GM18520 (cell line): ENCODE results near the gene ITGAE.
"Not testable (repeated sequence)": the region's sequence is repeated elsewhere in the genome, so short reads cannot be mapped to it uniquely, and the experiment has no call there.

Experiments
- ATAC-seq: cut with Tn5 transposase; IDR thresholded peaks from one replicate; pipeline ENCODE4 v1.9.1; 2021; ENCODE audit not compliant: unreplicated experiment

ITGAE gene

DNA sequence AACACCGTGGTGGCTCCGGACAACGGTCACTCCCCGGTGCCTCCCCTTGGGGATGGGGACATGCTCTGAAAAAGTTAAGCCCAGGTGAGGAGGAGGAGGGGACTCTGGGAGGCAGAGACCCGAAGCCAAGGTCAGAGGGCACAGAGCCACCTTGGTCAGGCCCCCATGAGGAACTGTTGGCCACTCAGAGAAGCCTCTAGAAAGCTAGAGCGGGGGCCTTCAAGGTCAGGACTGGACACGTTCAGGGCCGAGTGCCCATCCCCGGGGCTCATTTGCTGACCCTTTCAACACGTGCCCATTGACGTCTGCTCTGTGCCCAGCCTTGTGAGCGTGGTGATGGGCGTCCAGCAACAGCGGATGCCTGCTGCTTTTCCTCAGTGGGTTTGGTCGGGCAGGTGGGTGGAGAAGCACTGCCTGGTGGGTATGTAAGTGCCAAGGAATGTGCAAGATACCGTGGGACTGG, 39.0 kb downstream of the ITGAE start:
- ATAC-seq = no peak

- no peak for ATAC-seq
Observed at GRCh38 chr17:3761036-3761917, 39.7 kb downstream of the ITGAE start.

- no peak for ATAC-seq
Observed at GRCh38 chr17:3759597-3760216, 41.3 kb downstream of the ITGAE start.

- ATAC-seq = no peak
Observed at GRCh38 chr17:3755335-3756030, 45.5 kb downstream of the ITGAE start.

- ATAC-seq = no peak
Observed at GRCh38 chr17:3754458-3755334, 46.3 kb downstream of the ITGAE start.

- no peak for ATAC-seq
Observed at GRCh38 chr17:3754066-3754457, 46.9 kb downstream of the ITGAE start.

- ATAC-seq = no peak
Observed at GRCh38 chr17:3753624-3754023, 47.4 kb downstream of the ITGAE start.

DNA sequence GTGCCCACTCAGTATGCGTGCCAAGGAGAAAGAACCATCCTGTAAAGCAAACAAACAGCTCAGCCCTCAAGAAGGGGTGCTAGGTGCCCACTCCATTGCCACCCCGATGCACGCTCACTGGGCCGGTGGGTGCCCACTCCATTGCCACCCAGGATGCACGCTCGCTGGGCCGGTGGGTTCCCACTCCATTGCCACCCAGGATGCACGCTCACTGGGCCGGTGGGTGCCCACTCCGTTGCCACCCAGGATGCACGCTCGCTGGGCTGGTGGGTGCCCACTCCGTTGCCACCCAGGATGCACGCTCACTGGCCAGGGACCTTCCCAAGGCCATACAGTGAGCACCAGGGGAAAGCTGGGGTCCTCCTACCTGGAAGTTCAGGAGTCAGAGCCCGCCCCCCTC, 49.2 kb downstream of the ITGAE start:
- ATAC-seq = no peak

DNA sequence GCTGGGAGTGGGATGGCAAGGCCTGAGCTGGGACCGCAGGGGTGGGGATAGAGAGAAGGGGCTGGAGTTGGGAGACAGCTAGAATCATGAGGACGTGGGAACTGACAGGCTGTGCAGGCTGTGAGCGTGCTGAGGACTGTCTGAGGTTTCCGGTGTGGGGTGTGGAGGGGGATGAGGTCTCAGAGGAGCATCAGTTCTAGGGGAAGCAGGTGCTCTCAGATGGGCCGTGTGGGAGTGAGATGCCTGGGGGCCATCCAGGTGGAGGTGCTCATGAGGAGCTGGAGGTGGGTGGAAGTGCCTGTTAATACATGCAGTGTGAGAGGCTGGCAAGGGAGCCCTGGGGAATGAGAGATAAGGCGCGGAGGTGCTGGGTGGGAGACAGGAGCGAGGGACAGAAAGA, 50.1 kb downstream of the ITGAE start:
- ATAC-seq = no peak

GRCh38 chr17:3750296-3750695, 50.7 kb downstream of the ITGAE start:
- no peak for ATAC-seq

DNA sequence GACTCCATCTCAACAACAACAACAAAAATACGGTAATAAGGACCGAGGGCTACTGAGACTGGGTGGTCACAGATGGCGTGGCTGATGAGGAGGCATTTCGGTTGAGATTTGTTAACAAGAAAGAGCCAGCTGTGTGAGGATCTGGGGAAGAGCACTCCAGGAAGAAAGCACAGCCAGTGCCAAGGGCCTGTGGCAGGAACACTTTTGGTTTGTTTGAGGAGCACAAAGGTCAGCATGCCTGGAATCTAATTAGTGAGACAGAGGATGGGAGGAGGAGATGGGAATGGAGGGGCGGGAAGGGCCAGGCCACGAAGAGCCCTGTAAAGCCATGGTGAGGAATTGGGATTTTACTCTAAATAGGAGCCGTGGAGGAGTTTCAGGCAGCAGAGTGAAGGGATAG, 52.4 kb downstream of the ITGAE start:
- no peak for ATAC-seq

DNA sequence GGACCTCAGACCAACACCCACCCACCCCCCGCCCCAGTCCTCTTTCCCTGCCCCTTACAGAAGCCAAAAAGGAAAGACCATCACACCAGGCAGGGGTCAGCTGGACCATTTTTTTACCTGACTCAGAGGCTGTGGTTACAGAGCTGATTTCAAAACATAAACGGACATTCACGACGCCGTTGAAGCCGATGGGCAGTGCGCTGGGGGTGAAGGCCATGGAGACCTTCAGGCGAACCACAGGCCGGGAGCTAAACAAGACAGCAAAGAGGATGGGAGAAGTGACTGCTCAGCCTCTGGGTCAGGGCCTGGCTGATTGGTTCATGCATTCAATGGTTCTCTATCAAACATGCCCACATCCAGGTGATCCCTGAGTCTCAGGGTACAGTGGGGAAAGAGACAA, 53.2 kb downstream of the ITGAE start:
- ATAC-seq = no peak

DNA sequence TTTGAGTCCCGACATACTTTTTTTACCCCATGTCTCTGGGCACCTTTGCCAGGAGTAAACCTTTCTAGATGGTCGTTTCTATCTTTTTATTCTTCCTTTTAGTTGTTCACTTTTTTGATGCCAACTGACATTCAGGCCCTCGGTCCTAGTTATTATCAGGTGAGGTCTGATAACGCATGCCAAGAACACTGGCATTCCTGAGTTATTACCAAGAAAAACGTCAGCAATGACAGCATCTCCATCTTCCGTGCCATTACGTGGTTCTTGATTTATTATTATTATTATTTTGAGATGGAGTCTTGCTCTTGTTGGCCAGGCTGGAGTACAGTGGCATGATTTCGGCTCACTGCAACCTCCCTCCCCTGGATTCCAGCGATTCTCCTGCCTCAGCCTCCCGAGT, 55.9 kb downstream of the ITGAE start:
- ATAC-seq = no peak

GRCh38 chr17:3744014-3744413, 57.0 kb downstream of the ITGAE start:
- ATAC-seq = no peak

DNA sequence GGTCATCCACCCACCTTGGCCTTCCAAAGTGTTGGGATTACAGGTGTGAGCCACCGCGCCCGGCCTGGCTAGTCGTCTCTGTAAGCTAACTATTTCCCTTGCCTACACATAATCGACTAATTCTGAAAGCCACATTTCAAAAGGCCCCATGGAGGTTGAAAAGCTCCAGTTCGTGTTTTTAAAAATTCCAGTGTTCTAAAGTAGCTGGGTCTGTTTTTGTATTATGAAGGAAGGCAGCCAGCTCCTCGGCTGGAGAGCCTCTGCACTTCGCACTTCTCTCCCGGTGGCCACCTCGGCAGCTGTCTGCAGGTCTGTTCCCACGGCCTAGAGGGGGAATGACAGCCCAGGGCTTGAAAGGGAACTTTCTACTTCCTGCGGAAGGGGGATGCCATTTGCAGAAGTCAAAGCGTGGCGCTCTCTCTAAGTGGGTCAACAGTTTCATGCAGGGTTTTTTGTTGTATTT, 60.3 kb downstream of the ITGAE start:
- no peak for ATAC-seq

GRCh38 chr17:3739422-3740124, 61.4 kb downstream of the ITGAE start:
- no peak for ATAC-seq

DNA sequence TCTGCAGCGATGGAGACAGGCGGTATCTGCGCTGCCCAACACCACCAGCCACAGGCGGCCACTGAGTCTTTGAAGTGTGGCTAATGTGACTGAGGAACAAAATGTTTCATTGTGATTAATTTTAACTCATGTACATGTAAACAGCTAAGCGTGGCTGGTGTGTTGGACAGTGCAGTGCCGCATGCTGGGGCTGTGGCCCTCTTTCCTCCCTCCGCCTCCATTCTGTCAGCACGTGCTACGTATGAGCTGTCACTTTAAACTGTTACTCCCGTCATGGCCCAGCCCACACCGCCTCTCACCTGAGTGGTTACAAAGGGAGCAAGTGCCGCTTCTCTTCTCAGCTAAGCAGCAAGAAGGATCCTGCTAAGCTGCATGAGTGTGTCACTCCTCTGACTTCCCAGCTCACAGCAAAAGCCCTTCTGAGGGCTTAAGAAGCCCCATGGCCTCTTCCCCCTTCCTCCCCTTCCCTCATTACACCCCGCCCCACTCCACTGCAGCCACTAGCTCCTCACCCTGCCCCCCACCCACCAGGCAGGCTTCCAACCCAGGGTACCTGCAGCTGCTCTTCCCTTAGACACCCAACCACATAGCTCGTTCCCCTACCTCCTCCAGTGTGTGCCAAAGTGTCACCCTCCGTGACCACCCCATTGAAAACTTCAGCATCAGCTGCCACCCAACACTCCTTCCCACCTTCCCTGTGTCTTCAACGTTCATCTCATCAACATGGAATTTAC, 62.3 kb downstream of the ITGAE start:
- no peak for ATAC-seq

- no peak for ATAC-seq
Observed at GRCh38 chr17:3735515-3735914, 65.5 kb downstream of the ITGAE start.

DNA sequence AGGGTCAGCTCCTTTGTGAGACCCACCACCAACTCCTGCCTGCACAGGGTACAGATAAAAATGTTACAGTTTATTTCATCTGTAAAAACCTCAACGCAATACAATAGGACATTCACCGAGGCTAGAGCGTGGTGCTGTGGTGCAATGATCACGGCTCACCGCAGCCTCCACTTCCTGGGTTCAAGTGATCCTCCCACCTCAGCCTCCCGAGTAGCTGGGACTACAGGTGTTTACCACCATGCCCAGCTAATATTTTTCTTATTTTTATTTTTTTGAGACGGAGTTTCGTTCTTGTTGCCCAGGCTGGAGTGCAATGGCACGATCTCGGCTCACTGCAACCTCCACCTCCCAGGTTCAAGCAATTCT, 66.1 kb downstream of the ITGAE start:
- ATAC-seq = not testable (repeated sequence)

- ATAC-seq = no peak
Observed at GRCh38 chr17:3732210-3732621, 68.8 kb downstream of the ITGAE start.
